HG02938 (cell line): ENCODE results near the gene PSPC1.

Source experiments
- ATAC-seq: cut with Tn5 transposase; IDR thresholded peaks from one replicate; pipeline ENCODE4 v1.9.1; 2021; ENCODE audit warnings: mild to moderate bottlenecking, moderate library complexity; ENCODE audit not compliant: unreplicated experiment

The PSPC1 gene

DNA sequence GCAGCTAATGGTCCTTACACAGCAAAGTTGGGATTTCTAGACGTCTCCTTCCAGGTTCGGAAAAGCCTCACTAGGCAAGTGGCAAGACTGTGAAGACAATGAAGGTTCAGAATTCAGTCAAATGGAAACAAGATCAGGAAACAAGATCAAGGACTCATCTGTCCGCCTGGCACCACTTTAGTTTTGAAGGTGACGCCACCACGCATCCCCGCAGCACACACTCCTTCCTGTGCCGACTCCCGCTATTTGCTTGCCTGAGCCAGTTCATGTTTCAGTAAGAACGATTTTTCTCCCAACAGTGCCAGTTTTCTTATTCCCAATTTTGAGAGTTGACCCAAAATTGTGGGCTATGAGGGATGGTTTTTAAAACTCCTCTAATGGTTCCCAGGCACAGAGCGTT lies 107.8 kb downstream of the PSPC1 start:
- no peak for ATAC-seq

DNA sequence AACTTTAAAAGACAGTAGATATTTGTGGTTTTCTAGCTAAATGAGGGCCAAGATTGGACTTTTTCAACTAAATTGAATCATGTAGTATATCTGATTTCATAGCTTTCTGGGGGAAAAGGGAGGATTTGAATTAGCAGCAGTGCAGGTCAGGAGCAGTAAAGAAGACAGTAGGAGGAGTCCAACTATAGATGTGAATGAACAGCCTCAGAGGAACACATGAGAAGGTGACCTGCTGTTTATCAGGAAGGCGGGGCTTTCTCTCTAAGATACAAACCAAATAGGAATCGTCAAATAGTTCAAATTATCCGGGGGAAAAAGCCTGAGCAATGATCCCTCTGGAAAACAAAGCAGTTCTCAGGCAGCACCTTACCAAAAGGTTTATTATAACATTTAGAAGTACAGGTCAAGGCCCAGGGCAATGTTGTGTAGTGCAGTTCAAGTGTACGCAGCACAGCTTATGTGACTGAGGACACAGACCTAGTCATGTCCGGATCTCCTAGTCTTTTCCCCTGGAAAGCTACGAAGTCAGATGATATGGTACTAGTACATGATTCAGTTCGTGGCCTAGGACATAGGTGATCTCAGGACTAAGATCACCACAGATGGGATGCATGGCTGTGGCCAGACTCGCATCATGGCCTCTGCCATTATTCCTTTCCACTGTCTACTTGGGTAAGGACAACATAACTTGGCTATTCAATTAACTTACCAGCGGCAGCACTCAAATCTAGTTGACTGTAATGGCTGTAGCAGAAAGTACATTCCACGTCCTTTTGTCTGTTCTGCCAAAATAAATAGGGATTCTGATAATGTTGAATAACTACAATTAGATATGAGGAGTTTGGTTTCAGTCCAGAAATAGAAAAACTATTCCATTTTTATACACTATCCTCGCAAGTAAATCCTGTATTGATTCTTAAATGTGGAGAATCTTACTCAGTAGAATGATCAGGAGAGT lies 109.0 kb downstream of the PSPC1 start:
- no peak for ATAC-seq

DNA sequence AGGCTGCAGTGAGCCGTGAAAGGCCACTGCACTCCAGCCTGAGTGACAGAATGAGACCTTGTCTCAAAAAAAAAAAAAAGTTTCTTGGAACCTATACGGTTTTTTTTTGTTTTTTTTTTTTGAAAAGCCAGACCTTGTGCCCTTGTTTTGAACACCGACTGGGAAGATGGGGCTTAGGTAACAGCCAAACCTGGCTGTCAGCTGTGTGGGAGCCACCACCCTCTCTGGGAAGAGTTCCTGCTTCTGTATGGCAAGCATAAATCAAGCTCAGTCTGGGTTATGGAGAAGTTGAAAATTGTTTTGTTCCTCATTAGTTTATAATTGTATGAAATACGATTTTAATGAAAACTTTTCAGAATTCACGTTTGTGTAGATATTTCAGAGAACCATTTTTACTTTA lies 109.8 kb downstream of the PSPC1 start:
- ATAC-seq: no peak

DNA sequence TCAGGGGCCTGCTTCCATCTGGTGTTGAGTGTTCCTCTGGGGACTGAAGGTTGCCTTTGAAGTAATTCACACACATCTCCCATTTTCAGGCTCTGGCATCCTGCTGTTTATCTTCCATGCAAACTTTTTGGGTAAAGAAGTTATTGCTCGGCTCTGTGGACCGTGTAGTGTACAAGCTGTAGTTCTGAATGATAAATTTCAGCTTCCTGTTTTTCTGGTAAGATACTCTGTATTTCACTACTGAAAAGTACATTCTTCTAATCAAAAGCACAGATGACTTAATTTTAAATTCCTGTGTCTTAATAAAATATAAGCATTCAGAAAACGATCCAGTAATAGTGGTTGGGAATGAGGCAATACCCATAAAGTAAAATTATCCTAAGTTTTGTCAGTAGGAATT lies 112.6 kb downstream of the PSPC1 start:
- ATAC-seq: no peak

DNA sequence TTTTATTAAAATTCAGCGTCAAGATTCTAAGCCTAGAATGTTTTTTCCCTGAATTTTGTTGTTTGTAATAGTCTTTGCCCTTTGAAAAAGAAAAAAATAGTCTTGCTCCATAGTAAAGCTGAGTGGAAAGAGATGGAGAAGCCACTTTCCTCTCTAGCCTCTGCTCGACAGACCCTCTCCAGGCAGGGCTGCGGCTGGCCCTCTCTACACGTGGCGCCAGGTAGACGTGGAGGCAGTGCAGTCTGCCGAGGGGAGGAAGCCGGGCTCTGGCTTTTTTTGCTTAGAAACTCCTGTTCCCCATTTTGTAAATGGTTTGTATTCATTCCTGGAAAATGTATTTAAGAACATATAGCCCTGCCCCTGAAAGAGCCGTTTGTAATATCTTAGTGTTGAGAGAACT lies 114.0 kb downstream of the PSPC1 start:
- no peak for ATAC-seq

DNA sequence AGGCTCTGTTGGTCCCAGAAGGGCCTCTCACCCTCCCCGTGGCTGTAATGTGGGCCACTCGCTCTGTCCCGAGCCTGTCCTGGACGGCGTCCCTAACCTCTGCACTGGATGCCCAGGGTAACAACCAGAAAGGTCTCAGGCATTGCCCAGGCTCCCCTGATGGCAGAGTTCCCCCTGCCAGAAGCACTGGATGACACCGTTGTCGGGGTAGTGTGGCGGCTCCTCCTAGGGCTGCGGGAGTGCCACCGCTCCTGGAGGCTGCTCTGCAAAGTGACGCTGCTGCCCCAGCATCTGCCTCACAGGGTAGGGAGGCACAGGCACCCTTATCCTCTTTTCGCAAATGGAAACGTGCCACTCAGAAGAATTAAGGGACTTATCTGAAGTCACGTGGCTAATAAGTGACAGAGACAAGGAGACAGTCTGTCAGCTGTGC lies 117.3 kb downstream of the PSPC1 start:
- no peak for ATAC-seq

DNA sequence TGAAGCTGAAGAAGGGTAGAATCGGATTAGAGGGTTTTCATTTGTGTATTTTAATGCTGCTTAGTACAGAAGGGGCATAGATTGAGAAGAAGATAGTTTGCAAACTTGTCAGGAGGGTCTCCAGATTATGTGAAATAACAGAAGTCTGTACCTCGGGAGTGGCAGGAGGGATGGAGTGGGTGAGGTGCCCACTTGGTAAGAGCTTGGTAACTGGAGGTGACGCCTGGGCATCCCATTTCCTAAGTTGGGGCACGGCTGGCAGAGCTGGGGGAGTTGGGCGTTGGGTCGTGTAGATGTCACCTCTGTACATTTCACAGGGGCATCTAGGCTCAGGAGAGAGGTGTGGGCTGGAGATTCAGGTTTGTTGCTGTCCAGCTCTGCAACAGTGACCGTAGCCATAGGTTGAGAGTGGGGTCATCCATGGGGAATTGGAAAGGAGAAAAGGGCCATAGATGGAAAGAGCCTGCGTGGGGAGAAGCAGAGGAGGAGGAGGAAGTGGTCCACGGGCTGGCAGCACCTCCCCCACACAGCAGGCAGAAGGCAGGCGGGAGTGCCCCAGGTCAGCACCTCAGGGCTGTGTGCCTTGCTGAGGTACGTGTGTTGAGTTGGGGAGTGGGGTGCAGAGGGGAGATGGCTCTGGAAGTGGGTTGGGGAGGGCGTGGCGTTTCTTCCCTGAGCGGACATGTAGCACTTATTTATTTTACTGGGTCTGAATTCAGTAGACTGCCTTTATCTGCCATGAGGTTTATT lies 118.1 kb downstream of the PSPC1 start:
- no peak for ATAC-seq

DNA sequence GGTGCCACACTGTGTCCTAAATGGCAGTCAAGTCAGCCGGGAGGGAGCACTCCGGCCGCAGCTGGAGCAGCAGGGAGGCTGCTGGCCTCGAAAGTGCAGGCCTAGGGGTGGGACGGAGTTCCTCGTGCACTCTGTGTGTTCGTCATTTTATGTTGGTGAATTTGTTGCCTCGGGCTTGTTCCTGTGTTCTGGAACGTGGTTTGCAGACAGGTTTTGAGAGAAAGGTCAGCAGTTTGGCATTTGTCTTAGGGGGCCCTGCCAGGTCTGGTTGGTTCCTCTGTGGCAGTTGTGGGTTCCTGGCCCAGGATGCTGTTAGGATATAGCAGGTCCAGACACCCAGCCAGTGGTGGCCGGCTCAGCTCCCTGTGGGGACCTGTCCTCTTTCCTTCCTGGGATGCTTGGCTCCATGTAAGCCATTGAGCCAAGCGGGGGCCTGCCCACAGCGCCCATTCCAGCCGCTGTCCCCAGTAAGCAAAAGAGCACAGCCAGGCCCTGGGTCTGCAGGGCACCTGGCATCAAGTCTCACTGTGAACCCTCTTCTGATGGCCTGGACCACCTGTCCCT lies 119.2 kb downstream of the PSPC1 start:
- no peak for ATAC-seq

DNA sequence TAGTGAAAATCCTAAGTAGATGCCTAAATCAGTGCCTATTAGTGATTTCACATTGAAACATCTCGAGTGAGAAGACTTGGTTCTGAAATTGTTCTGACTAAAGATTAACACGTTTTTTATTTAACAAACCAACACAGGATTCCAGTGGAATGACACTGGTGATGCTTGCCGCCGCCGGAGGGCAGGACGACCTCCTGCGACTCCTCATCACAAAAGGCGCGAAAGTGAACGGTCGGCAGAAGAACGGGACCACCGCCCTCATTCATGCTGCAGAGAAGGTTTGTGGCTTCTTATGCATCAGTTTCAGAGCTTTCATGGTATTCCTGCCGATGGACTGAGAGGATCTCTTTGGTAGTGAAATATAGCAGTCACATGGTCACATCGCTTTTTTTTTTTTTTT lies 121.2 kb downstream of the PSPC1 start:
- ATAC-seq: no peak

DNA sequence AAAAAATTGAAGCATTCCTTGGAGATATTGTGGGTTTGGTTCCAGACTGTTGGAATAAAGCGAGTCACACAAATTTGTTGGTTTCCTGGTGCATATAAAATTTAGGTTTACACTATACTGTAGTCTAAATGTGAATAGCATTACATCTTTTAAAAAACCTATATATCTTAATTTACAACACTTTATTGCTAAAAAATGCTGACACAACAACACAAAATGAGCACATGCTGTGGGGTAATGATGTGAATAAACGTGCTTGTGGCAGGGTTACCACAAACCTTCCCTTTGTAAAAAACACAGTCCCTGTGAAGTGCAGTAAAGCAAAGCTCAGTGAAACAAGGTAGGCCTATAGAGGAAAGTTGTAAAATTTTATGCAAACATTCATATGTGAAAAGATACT lies 121.6 kb downstream of the PSPC1 start:
- no peak for ATAC-seq

DNA sequence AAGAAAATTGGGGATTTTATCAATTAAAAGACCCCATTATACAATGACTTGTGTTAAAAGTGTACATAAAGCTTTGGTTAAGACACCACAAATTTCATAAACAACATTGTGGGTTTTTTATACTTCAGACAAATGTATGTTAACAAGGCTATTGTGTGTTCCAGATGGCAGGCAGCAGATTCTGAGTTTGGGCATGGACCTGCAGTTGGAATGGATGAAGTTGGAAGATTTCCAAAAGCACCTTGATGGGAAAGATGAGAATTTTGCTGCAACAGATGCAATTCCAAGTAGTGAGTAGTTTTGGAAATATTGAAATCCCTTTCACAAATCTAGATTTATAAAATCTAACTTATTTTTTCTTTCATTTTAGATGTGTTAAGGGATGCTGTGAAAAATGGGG lies 123.9 kb downstream of the PSPC1 start:
- ATAC-seq: no peak

DNA sequence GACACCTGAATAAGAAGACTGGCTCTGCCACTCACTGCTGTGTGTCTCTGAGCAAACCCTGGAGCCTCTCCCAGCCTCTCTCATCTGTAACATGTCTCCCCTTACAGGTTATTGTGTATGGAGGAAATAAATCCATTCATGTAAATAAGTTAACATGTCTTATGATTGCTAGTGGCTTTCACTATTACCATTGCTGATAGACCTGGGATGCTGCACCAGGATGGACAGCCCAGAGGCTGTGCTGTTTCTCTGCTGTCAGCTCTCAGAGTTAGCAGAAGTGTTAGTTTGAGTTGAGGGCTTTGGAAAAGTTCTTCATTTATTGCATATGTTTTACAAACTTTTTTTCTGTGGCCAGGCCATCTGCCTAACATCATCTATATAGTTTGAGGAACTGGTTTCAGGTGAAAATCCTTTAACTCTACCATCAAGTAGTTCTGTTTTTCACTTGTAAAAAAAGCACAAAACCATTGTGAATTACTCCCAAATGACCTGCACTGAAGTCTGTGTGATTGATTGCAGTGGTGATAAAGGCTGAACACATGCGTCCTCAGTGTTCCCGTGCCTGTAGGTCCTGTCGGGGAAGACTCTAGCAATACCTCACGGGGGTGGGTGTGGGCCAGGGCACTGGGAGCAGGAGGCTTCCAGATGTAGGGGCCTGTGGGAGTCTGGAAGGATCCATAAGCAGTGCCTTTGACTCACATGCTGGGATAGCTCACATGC lies 124.7 kb downstream of the PSPC1 start:
- ATAC-seq: no peak
